GM12875 (cell line): Measurements from ENCODE around the gene POLDIP2.

Experiments
- H3K4me3 ChIP-seq: one replicate; pipeline ENCODE4 v1.5.1; 2011; ENCODE audit warnings: low read depth, low read length, control low read depth
- CTCF ChIP-seq: IDR thresholded peaks from 2 replicates; pipeline ENCODE4 v1.5.1; 2011; ENCODE audit warnings: low read depth, mild to moderate bottlenecking, control low read depth, inconsistent platforms, low read length, moderate library complexity, borderline replicate concordance; ENCODE audit not compliant: insufficient read depth

The POLDIP2 gene

GRCh38 chr17:28395968-28396367 is 38.6 kb upstream of the POLDIP2 start:
- no peak overlapping the region for H3K4me3 ChIP-seq

GRCh38 chr17:28395426-28395825 is 38.1 kb upstream of the POLDIP2 start:
- no peak for TF ChIP-seq CTCF
- no peak overlapping the region for H3K4me3 ChIP-seq

More at GRCh38 chr17:28395968-28396367, 38.6 kb upstream of the POLDIP2 start:
- TF ChIP-seq CTCF, result no peak

- no peak for TF ChIP-seq CTCF
- H3K4me3 ChIP-seq, result no peak overlapping the region
Measured at GRCh38 chr17:28394337-28395116, 37.2 kb upstream of the POLDIP2 start.

GRCh38 chr17:28392491-28392890 is 35.2 kb upstream of the POLDIP2 start:
- TF ChIP-seq CTCF, result no peak
- H3K4me3 ChIP-seq, result no peak overlapping the region

- H3K4me3 ChIP-seq, result no peak overlapping the region
- TF ChIP-seq CTCF, result no peak
Measured at GRCh38 chr17:28391401-28391800, 34.1 kb upstream of the POLDIP2 start.

- TF ChIP-seq CTCF, result no peak
- H3K4me3 ChIP-seq, result no peak overlapping the region
Measured at GRCh38 chr17:28390984-28391383, 33.7 kb upstream of the POLDIP2 start.

- TF ChIP-seq CTCF, result no peak
- H3K4me3 ChIP-seq, result no peak overlapping the region
Measured at GRCh38 chr17:28390563-28390962, 33.2 kb upstream of the POLDIP2 start.
